CD14-positive monocyte (primary cell): Measurements from ENCODE around the gene ARHGEF3. TPM values are rescaled to one million over a fixed set of nuclear protein-coding genes. Genes with fewer than 3 reads are reported as not detected.

Experiments used
- DNase-seq, 3 donors: peaks; one replicate each; pipeline ENCODE4 v3.0.0-alpha.2; 2011 to 2022
- H2AFZ ChIP-seq: 2 replicates; pipeline ENCODE4 v1.6.0; 2012; ENCODE audit warnings: mild to moderate bottlenecking, low read depth, low read length, inconsistent platforms; ENCODE audit not compliant: insufficient read depth, poor library complexity, severe bottlenecking
- H3K27ac ChIP-seq, 2 donors: 1 replicate in 1 of 2; 2 replicates in 1 of 2; pipeline ENCODE4 v1.5.1; 2012 to 2013; ENCODE audit warnings: low read length in 2 of 2, control low read depth in 1 of 2, inconsistent platforms in 1 of 2, low read depth in 1 of 2, mild to moderate bottlenecking in 1 of 2
- H3K27me3 ChIP-seq, 2 donors: one replicate each; pipeline versions ENCODE4 v1.6.0 to v1.6.1; 2011 to 2013; ENCODE audit warnings: low read length in 2 of 2; ENCODE audit not compliant: control insufficient read depth in 2 of 2, insufficient read depth in 2 of 2
- H3K36me3 ChIP-seq, 2 donors: replicated peaks in 1 of 2; 1 replicate in 1 of 2; 2 replicates in 1 of 2; pipeline versions ENCODE4 v1.5.1 to v1.6.1; 2012 to 2013; ENCODE audit warnings: low read length in 2 of 2, control low read depth in 1 of 2, inconsistent platforms in 1 of 2, mild to moderate bottlenecking in 1 of 2; ENCODE audit not compliant: insufficient read depth in 2 of 2, control insufficient read depth in 1 of 2
- H3K4me1 ChIP-seq, 2 donors: 1 replicate in 1 of 2; 2 replicates in 1 of 2; pipeline versions ENCODE4 v1.5.1 to v1.6.1; 2012 to 2013; ENCODE audit warnings: low read length in 2 of 2, control low read depth in 1 of 2, inconsistent platforms in 1 of 2, mild to moderate bottlenecking in 1 of 2, moderate library complexity in 1 of 2; ENCODE audit not compliant: insufficient read depth in 2 of 2, control insufficient read depth in 1 of 2
- H3K4me2 ChIP-seq: replicated peaks from 2 replicates; pipeline ENCODE3; 2012; ENCODE audit warnings: low read length, moderate library complexity, mild to moderate bottlenecking; ENCODE audit not compliant: poor library complexity, severe bottlenecking; ENCODE audit errors: extremely low read depth
- H3K4me3 ChIP-seq, 3 experiments: fragments of 200-600 bp in 1 of 3; sonication (generic) in 1 of 3; replicated peaks in 1 of 3; 1 replicate in 2 of 3; 2 replicates in 1 of 3; pipeline ENCODE4 v1.5.1; 2011 to 2013; ENCODE audit warnings: low read length in 3 of 3, mild to moderate bottlenecking in 3 of 3, control low read depth in 2 of 3, low read depth in 2 of 3, inconsistent platforms in 1 of 3, moderate library complexity in 1 of 3
- H3K79me2 ChIP-seq: 2 replicates; pipeline ENCODE4 v1.6.0; 2012; ENCODE audit warnings: mild to moderate bottlenecking, control low read depth, inconsistent platforms, low read length, moderate library complexity; ENCODE audit not compliant: insufficient read depth
- H3K9ac ChIP-seq: 2 replicates; pipeline ENCODE4 v1.6.0; 2017; ENCODE audit warnings: low read length, mild to moderate bottlenecking; ENCODE audit not compliant: insufficient read depth, poor library complexity, severe bottlenecking
- H3K9me3 ChIP-seq, 2 donors: replicated peaks in 1 of 2; 1 replicate in 1 of 2; 2 replicates in 1 of 2; pipeline versions ENCODE4 v1.5.1 to v1.6.1; 2012 to 2013; ENCODE audit warnings: low read length in 2 of 2, control low read depth in 1 of 2; ENCODE audit not compliant: control insufficient read depth in 1 of 2, insufficient read depth in 1 of 2
- H4K20me1 ChIP-seq: 2 replicates; pipeline ENCODE4 v1.6.0; 2012; ENCODE audit warnings: mild to moderate bottlenecking, low read length, control low read depth, moderate library complexity; ENCODE audit not compliant: insufficient read depth
- H3K27ac Mint-ChIP-seq, 7 donors: one replicate each; pipeline ENCODE4 v1.8.0; 2020; ENCODE audit warnings: mild to moderate bottlenecking in 7 of 7, mixed read lengths in 7 of 7, moderate library complexity in 6 of 7, inconsistent platforms in 2 of 7
- H3K27me3 Mint-ChIP-seq, 3 donors: one replicate each; pipeline ENCODE4 v1.8.0; 2021 to 2022; ENCODE audit warnings: low read depth in 3 of 3, mild to moderate bottlenecking in 3 of 3, mixed read lengths in 3 of 3, moderate library complexity in 3 of 3, inconsistent platforms in 1 of 3
- H3K36me3 Mint-ChIP-seq, 2 donors: one replicate each; pipeline ENCODE4 v1.8.0; 2020; ENCODE audit warnings: mixed read lengths in 2 of 2, inconsistent platforms in 1 of 2, mild to moderate bottlenecking in 1 of 2
- H3K4me1 Mint-ChIP-seq: one replicate; pipeline ENCODE4 v1.8.0; 2020; ENCODE audit warnings: mild to moderate bottlenecking, mixed read lengths
- H3K4me3 Mint-ChIP-seq, 2 donors: one replicate each; pipeline ENCODE4 v1.8.0; 2020; ENCODE audit warnings: mild to moderate bottlenecking in 2 of 2, mixed read lengths in 2 of 2, moderate library complexity in 1 of 2
- H3K9me3 Mint-ChIP-seq, 7 donors: one replicate each; pipeline ENCODE4 v1.8.0; 2020 to 2022; ENCODE audit warnings: mixed read lengths in 7 of 7, mild to moderate bottlenecking in 6 of 7, moderate library complexity in 6 of 7, inconsistent platforms in 2 of 7
- WGBS: methylation state at CpG from one replicate; pipeline ENCODE4 v1.1.5; 2013; ENCODE audit warnings: missing lambda C conversion rate; ENCODE audit not compliant: insufficient coverage; 5-methylcytosine and 5-hydroxymethylcytosine counted together
- intact Hi-C, 2 donors: fragments of 100-400 bp; cut with micrococcal nuclease; formaldehyde crosslinking; loops; one replicate each; pipeline versions ENCODE4 v1.15.0 to v1.15.1; 2023
- polyA plus RNA-seq, 3 donors: library from polyadenylated mRNA; depleted of rRNA in 1 of 3; unstranded in 2 of 3; stranded (reverse) in 1 of 3; fragments of 300-500 nt in 2 of 3; fragments of >200 nt in 1 of 3; fragmentation: Illumina TruSeq in 2 of 3; gene quantifications; 1 replicate in 2 of 3; 2 replicates in 1 of 3; pipeline ENCODE4 v1.2.3, GENCODE V29; 2012 to 2021
- TF ChIP-seq, protein P1 (sequence below): fragments of 200-600 bp; IDR thresholded peaks from one replicate; pipeline ENCODE4 v1.8.0; 2022; ENCODE audit warnings: antibody characterized with exemption, mild to moderate bottlenecking

Gene ARHGEF3
- polyA plus RNA-seq, 3 donors, result 22.6 to 29.5 (median 26.5) TPM

GRCh38 chr3:56725175-56725574 is 76.6 kb downstream of the ARHGEF3 start:
- Mint-ChIP-seq H3K4me1 (peaks cover 6% of the 10 kb centered on the region), H3K27ac (no peak overlapping the region), H3K9me3 (no peaks in the 10 kb centered on the region), H3K4me3 (no peak overlapping the region), H3K27me3 (peaks cover 0 to 1% (median under 1%) of the 10 kb centered on the region in 3 donors), H3K36me3 (peaks cover 68 to 77% of the 10 kb centered on the region in 2 donors)
- H2AFZ ChIP-seq, result no peak overlapping the region
- no peaks in the 10 kb centered on the region for H3K27me3 ChIP-seq
- no peaks in the 10 kb centered on the region for H3K9me3 ChIP-seq
- peaks cover 19% of the 10 kb centered on the region for H4K20me1 ChIP-seq
- TF ChIP-seq, protein P1, sequence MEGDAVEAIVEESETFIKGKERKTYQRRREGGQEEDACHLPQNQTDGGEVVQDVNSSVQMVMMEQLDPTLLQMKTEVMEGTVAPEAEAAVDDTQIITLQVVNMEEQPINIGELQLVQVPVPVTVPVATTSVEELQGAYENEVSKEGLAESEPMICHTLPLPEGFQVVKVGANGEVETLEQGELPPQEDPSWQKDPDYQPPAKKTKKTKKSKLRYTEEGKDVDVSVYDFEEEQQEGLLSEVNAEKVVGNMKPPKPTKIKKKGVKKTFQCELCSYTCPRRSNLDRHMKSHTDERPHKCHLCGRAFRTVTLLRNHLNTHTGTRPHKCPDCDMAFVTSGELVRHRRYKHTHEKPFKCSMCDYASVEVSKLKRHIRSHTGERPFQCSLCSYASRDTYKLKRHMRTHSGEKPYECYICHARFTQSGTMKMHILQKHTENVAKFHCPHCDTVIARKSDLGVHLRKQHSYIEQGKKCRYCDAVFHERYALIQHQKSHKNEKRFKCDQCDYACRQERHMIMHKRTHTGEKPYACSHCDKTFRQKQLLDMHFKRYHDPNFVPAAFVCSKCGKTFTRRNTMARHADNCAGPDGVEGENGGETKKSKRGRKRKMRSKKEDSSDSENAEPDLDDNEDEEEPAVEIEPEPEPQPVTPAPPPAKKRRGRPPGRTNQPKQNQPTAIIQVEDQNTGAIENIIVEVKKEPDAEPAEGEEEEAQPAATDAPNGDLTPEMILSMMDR, result no peak
- 51% methylated on average over 3 of the region's 3 CpGs for WGBS
- H3K79me2 ChIP-seq, result no peaks in the 10 kb centered on the region
- H3K4me3 ChIP-seq, result no peak overlapping the region
- H3K36me3 ChIP-seq, result peaks cover 51 to 78% of the 10 kb centered on the region in 2 donors
- H3K4me1 ChIP-seq, result no peaks in the 10 kb centered on the region
- no peak overlapping the region for H3K4me2 ChIP-seq
- no peak overlapping the region for H3K9ac ChIP-seq
- intact Hi-C loops, result no loop called here
- DNase-seq, result no peak
- H3K27ac ChIP-seq, result no peak overlapping the region

GRCh38 chr3:56724676-56725075 is 77.1 kb downstream of the ARHGEF3 start:
- Mint-ChIP-seq H3K27ac (no peak overlapping the region), H3K27me3 (peaks cover 0 to 2% (median 1%) of the 10 kb centered on the region in 3 donors), H3K36me3 (peaks cover 63 to 72% of the 10 kb centered on the region in 2 donors), H3K9me3 (peaks cover 0 to 3% (median 0%) of the 10 kb centered on the region in 7 donors), H3K4me1 (peaks cover 6% of the 10 kb centered on the region), H3K4me3 (no peak overlapping the region)
- Histone ChIP-seq H4K20me1 (peaks cover 18% of the 10 kb centered on the region), H2AFZ (no peak overlapping the region), H3K9ac (no peak overlapping the region), H3K4me2 (no peak overlapping the region), H3K36me3 (peaks cover 46 to 73% of the 10 kb centered on the region in 2 donors), H3K79me2 (no peaks in the 10 kb centered on the region), H3K9me3 (no peaks in the 10 kb centered on the region), H3K27me3 (no peaks in the 10 kb centered on the region), H3K4me3 (no peak overlapping the region), H3K27ac (no peak overlapping the region), H3K4me1 (no peaks in the 10 kb centered on the region)
- DNase-seq, result no peak
- WGBS, result no CpG with 5 or more reads among the region's 3 CpGs
- intact Hi-C loops, result no loop called here
- TF ChIP-seq, protein P1, result no peak
